Uterus (tissue), 4 donors: ENCODE measurements around the gene BSPH1. TPM values are rescaled to one million over a fixed set of nuclear protein-coding genes. Genes with fewer than 3 reads are reported as not detected.

ENCODE experiments used
- DNase-seq, 2 donors: peaks; one replicate each; pipeline ENCODE4 v3.0.0-alpha.2; 2019 to 2020
- H3K27ac ChIP-seq, 2 donors: fragments of 200-600 bp; sonication (generic); 1 replicate in 1 of 2; 2 replicates in 1 of 2; pipeline ENCODE4 v1.5.1; 2016 to 2018
- H3K27me3 ChIP-seq, 2 donors: fragments of 200-600 bp; sonication (generic); one replicate each; pipeline ENCODE4 v1.5.1; 2018 to 2019; ENCODE audit warnings: control low read depth in 1 of 2
- H3K36me3 ChIP-seq, 2 donors: fragments of 200-600 bp; sonication (generic); one replicate each; pipeline ENCODE4 v1.5.1; 2019; ENCODE audit warnings: control low read depth in 1 of 2
- H3K4me1 ChIP-seq, 2 donors: fragments of 200-600 bp; sonication (generic); one replicate each; pipeline ENCODE4 v1.5.1; 2018 to 2019; ENCODE audit warnings: control low read depth in 1 of 2
- H3K4me3 ChIP-seq, 2 donors: fragments of 200-600 bp; sonication (generic); 1 replicate in 1 of 2; 2 replicates in 1 of 2; pipeline ENCODE4 v1.5.1; 2018 to 2019; ENCODE audit warnings: mild to moderate bottlenecking in 1 of 2
- H3K9me3 ChIP-seq, 2 donors: fragments of 200-600 bp; sonication (generic); one replicate each; pipeline ENCODE4 v1.5.1; 2019; ENCODE audit warnings: control low read depth in 1 of 2
- POLR2A ChIP-seq, 2 donors: fragments of 450-650 bp; IDR thresholded peaks; one replicate each; pipeline ENCODE4 v1.6.1; 2016; ENCODE audit warnings: antibody characterized with exemption in 2 of 2, mild to moderate bottlenecking in 1 of 2, moderate library complexity in 1 of 2
- intact Hi-C: fragments of 100-400 bp; cut with DNase I; formaldehyde crosslinking; loops from one replicate; pipeline ENCODE4 v1.15.1; 2023; ENCODE audit warnings: low total_unique reads
- total RNA-seq, 4 donors: library from RNA; depleted of rRNA in 3 of 4; stranded (reverse); fragments of >200 nt in 3 of 4; gene quantifications; one replicate each; pipeline versions ENCODE4 v1.1.0 to v1.2.4, GENCODE V29; 2014 to 2023
- TF ChIP-seq, protein P1 (sequence below), 4 experiments: fragments of 200-600 bp in 2 of 4; fragments of 450-650 bp in 2 of 4; sonication (generic) in 2 of 4; IDR thresholded peaks; one replicate each; pipeline ENCODE4 v1.5.1; 2016 to 2019; ENCODE audit warnings: antibody characterized with exemption in 4 of 4, mild to moderate bottlenecking in 2 of 4, moderate library complexity in 1 of 4
- donor health status: DM: yes; HTN: yes; CAD: no.

The BSPH1 gene
- total RNA-seq, 4 donors from 2014 or later: not detected

DNA sequence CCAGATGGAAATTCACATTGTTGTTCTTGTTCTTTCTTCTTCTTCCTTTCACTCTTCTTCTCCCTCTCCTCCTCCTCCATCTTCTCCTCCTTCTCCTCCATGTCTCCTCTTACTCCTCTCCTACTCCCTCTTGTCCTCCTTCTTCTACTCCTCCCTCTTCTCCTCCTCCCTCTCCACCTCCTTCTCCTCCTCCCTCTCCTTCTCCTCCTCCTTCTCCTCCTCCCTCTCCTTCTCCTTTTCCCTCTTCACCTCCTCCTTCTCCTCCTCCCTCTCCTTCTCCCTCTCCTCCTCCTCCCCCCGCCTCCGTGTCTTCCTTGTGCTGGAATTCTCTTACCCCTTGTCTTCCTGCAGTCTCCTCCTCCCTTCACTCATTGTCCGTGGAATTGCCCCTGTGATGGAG is 33.5 kb upstream of the BSPH1 start:
- Histone ChIP-seq H3K27ac (no peak overlapping the region), H3K4me1 (no peaks in the 10 kb centered on the region), H3K27me3 (no peaks in the 10 kb centered on the region), H3K36me3 (no peaks in the 10 kb centered on the region), H3K4me3 (no peak overlapping the region), H3K9me3 (no peaks in the 10 kb centered on the region)
- DNase-seq: no peak
- intact Hi-C loops: no loop called here
- no peak for TF ChIP-seq POLR2A (IDR thresholded peaks at IDR 0.05)
- TF ChIP-seq, protein P1, sequence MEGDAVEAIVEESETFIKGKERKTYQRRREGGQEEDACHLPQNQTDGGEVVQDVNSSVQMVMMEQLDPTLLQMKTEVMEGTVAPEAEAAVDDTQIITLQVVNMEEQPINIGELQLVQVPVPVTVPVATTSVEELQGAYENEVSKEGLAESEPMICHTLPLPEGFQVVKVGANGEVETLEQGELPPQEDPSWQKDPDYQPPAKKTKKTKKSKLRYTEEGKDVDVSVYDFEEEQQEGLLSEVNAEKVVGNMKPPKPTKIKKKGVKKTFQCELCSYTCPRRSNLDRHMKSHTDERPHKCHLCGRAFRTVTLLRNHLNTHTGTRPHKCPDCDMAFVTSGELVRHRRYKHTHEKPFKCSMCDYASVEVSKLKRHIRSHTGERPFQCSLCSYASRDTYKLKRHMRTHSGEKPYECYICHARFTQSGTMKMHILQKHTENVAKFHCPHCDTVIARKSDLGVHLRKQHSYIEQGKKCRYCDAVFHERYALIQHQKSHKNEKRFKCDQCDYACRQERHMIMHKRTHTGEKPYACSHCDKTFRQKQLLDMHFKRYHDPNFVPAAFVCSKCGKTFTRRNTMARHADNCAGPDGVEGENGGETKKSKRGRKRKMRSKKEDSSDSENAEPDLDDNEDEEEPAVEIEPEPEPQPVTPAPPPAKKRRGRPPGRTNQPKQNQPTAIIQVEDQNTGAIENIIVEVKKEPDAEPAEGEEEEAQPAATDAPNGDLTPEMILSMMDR (IDR thresholded peaks at IDR 0.05): no peak

DNA sequence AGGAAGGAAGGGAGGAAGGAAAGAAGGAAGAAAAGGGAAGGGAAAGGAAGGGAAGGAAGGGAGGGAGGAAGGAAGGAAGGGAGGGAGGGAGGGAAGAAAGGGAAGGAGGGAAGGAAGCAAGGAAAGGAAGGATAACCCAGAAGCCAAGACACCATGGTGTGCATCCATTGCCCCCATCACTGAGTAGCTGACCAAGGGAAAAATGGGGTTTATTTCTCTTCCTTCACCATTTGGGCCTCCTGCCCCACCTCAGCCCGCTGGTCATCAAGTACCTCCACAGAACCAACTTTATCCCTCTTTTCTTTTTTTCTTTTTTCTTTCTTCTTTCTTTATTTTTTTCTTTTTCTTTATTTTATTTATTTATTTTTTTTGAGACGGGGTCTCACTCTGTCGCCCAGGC is 31.5 kb upstream of the BSPH1 start:
- no peaks in the 10 kb centered on the region for H3K9me3 ChIP-seq
- no peaks in the 10 kb centered on the region for H3K4me1 ChIP-seq
- intact Hi-C loops: no loop called here

DNA sequence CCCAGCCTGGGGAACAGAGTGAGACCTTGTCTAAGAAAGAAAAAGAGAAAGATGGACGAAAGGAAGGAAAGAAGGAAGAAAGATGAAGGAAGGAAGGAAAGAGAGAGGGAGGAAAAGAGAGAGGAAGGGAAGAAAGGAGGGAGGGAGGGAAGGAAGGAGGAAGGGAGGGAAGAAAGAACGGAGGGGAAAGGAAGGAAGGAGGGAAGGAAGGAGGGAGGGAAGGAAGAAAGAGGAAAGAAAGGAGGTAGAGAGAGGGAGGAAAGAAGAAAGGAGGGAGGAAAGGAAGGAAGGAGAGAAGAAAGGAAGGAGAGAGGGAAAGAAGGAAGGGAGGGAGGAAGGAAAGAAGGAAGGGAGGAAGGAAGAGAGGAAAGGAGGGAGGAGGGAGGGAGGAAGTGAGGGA is 31.0 kb upstream of the BSPH1 start:
- Histone ChIP-seq H3K4me1 (no peaks in the 10 kb centered on the region), H3K36me3 (no peaks in the 10 kb centered on the region), H3K27me3 (peaks cover 0 to 4% of the 10 kb centered on the region in 2 donors), H3K9me3 (no peaks in the 10 kb centered on the region), H3K4me3 (no peak overlapping the region), H3K27ac (no peak overlapping the region)
- TF ChIP-seq POLR2A (IDR thresholded peaks at IDR 0.05): no peak
- TF ChIP-seq, protein P1 (IDR thresholded peaks at IDR 0.05): no peak
- no peak for DNase-seq
- intact Hi-C loops: no loop called here

More for the DNA sequence above, 31.5 kb upstream of the BSPH1 start:
- Histone ChIP-seq H3K36me3 (no peaks in the 10 kb centered on the region), H3K4me3 (no peak overlapping the region), H3K27me3 (peaks cover 0 to 2% of the 10 kb centered on the region in 2 donors), H3K27ac (no peak overlapping the region)
- TF ChIP-seq POLR2A (IDR thresholded peaks at IDR 0.05): no peak
- DNase-seq: no peak

DNA sequence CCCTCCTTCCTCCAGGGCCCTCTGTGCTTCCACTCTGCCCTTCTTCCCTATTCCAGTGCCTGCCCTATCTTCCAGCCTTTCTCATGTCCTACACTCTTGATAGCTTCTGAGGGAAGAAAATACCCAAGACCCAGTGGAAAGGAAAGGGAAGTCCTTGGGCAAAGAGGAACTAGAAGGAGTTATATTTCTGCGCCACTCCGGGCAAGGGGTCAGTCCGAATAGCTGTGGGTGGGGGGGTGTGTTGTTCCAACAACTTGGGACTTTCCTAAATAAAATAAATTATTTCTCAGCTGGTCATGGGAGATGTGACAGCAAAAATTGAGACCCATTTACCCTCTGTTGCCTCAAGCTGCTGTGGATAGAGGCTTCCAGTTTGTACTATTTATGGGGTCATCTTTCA is 28.7 kb upstream of the BSPH1 start:
- intact Hi-C loops: no loop called here

DNA sequence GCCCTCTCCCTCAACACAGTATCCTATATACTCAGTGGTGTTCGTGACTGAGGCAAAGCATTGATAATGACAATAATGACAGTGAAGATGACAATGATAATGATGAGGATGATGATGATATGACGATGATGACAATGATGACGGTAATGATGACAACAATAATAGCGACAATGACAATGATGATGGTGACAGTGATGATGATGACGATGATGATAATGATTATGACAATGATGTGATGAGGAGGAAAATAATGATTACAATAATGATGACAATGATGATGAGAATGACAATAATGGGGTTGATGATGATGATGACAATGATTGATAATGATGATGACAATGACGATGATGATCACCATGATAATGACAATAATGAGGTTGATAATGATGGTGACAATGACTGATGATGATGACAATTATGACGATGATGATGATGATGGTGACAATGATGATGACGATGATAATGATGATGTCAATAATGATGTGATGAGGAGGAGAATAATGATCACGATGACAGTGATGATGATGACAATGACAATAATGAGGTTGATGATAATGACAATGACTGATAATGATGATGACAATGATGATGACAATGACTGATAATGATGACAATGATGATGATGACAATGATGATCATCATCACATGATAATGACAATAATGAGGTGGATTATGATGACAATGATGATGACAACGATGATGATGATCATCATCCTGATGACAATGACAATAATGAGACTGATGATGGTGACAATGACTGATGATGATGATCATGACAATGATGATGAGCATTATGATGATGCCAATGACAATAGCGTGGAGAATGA is 19.2 kb upstream of the BSPH1 start:
- intact Hi-C loops: no loop called here
- TF ChIP-seq POLR2A (IDR thresholded peaks at IDR 0.05): no peak
- TF ChIP-seq, protein P1 (IDR thresholded peaks at IDR 0.05): no peak

More for the DNA sequence above, 28.7 kb upstream of the BSPH1 start:
- Histone ChIP-seq H3K4me3 (no peak overlapping the region), H3K4me1 (no peaks in the 10 kb centered on the region), H3K27ac (no peak overlapping the region), H3K9me3 (no peaks in the 10 kb centered on the region), H3K27me3 (peaks cover 0 to 4% of the 10 kb centered on the region in 2 donors), H3K36me3 (no peaks in the 10 kb centered on the region)
- no peak for DNase-seq
- TF ChIP-seq POLR2A (IDR thresholded peaks at IDR 0.05): no peak
- TF ChIP-seq, protein P1 (IDR thresholded peaks at IDR 0.05): no peak

More for the DNA sequence above, 19.2 kb upstream of the BSPH1 start:
- no peaks in the 10 kb centered on the region for H3K9me3 ChIP-seq
- H3K27me3 ChIP-seq: no peaks in the 10 kb centered on the region
- no peak for DNase-seq
- no peaks in the 10 kb centered on the region for H3K4me1 ChIP-seq
- no peak overlapping the region for H3K27ac ChIP-seq
- no peak overlapping the region for H3K4me3 ChIP-seq
- H3K36me3 ChIP-seq: no peaks in the 10 kb centered on the region
